Trophoblast cell (in vitro differentiated cells and primary cell): ENCODE data around the gene E2F2. TPM values are rescaled to one million over a fixed set of nuclear protein-coding genes. Genes with fewer than 3 reads are reported as not detected.

Experiments
- DNase-seq, 2 donors: peaks; one replicate each; pipeline ENCODE4 v3.0.0-alpha.2; 2016
- H2AFZ ChIP-seq: 2 replicates; pipeline ENCODE4 v1.6.1; 2013; ENCODE audit warnings: low read length, moderate library complexity, mild to moderate bottlenecking; ENCODE audit not compliant: insufficient read depth, poor library complexity
- H2AK5ac ChIP-seq: 2 replicates; pipeline ENCODE4 v1.6.1; 2013; ENCODE audit warnings: mild to moderate bottlenecking, low read length
- H2BK120ac ChIP-seq: 2 replicates; pipeline ENCODE4 v1.6.1; 2013; ENCODE audit warnings: low read length, mild to moderate bottlenecking, moderate library complexity; ENCODE audit not compliant: insufficient read depth, poor library complexity
- H2BK12ac ChIP-seq: 2 replicates; pipeline ENCODE4 v1.6.1; 2013; ENCODE audit warnings: mild to moderate bottlenecking, low read length, moderate library complexity
- H2BK5ac ChIP-seq: 2 replicates; pipeline ENCODE4 v1.6.1; 2013; ENCODE audit warnings: low read length, low read depth, moderate library complexity, mild to moderate bottlenecking; ENCODE audit not compliant: poor library complexity
- H3K14ac ChIP-seq: 2 replicates; pipeline ENCODE4 v1.6.1; 2013; ENCODE audit warnings: mild to moderate bottlenecking, low read length
- H3K18ac ChIP-seq: 2 replicates; pipeline ENCODE4 v1.6.1; 2013; ENCODE audit warnings: mild to moderate bottlenecking, low read length
- H3K23ac ChIP-seq: 2 replicates; pipeline ENCODE4 v1.6.1; 2013; ENCODE audit warnings: low read length
- H3K27ac ChIP-seq: 2 replicates; pipeline ENCODE4 v1.5.1; 2013; ENCODE audit warnings: low read depth, mild to moderate bottlenecking, inconsistent platforms, low read length, moderate library complexity
- H3K27me3 ChIP-seq: 2 replicates; pipeline ENCODE4 v1.6.1; 2013; ENCODE audit warnings: inconsistent platforms, mild to moderate bottlenecking, low read length, moderate library complexity; ENCODE audit not compliant: insufficient read depth
- H3K36me3 ChIP-seq, 2 experiments: 1 replicate in 1 of 2; 2 replicates in 1 of 2; pipeline ENCODE4 v1.6.1; 2013; ENCODE audit warnings: low read length in 2 of 2, mild to moderate bottlenecking in 2 of 2, moderate library complexity in 1 of 2; ENCODE audit not compliant: insufficient read depth in 2 of 2, control insufficient read depth in 1 of 2
- H3K4ac ChIP-seq: 2 replicates; pipeline ENCODE4 v1.6.1; 2013; ENCODE audit warnings: low read depth, mild to moderate bottlenecking, low read length, moderate library complexity
- H3K4me1 ChIP-seq, 2 experiments: 1 replicate in 1 of 2; 2 replicates in 1 of 2; pipeline ENCODE4 v1.6.1; 2013; ENCODE audit warnings: low read length in 2 of 2, mild to moderate bottlenecking in 2 of 2, moderate library complexity in 1 of 2; ENCODE audit not compliant: insufficient read depth in 2 of 2, control insufficient read depth in 1 of 2
- H3K4me2 ChIP-seq: 2 replicates; pipeline ENCODE4 v1.6.1; 2013; ENCODE audit warnings: inconsistent platforms, mild to moderate bottlenecking, low read length, moderate library complexity
- H3K4me3 ChIP-seq: 2 replicates; pipeline ENCODE4 v1.5.1; 2013; ENCODE audit warnings: mild to moderate bottlenecking, low read depth, low read length, inconsistent platforms
- H3K79me1 ChIP-seq: one replicate; pipeline ENCODE4 v1.6.1; 2013; ENCODE audit warnings: low read length
- H3K79me2 ChIP-seq: 2 replicates; pipeline ENCODE4 v1.6.1; 2013; ENCODE audit warnings: low read length, mild to moderate bottlenecking; ENCODE audit not compliant: control insufficient read depth, insufficient read depth, poor library complexity
- H3K9ac ChIP-seq: 2 replicates; pipeline ENCODE4 v1.6.1; 2013; ENCODE audit warnings: mild to moderate bottlenecking, low read length
- H3K9me3 ChIP-seq: 2 replicates; pipeline ENCODE4 v1.6.1; 2013; ENCODE audit warnings: low read depth, mild to moderate bottlenecking, control low read depth, inconsistent platforms, low read length; ENCODE audit not compliant: insufficient read depth
- H4K12ac ChIP-seq: 2 replicates; pipeline ENCODE4 v1.6.1; 2013; ENCODE audit warnings: low read depth, mild to moderate bottlenecking, low read length, moderate library complexity
- H4K8ac ChIP-seq: 2 replicates; pipeline ENCODE4 v1.6.1; 2013; ENCODE audit warnings: low read depth, mild to moderate bottlenecking, low read length, moderate library complexity
- H4K91ac ChIP-seq: one replicate; pipeline ENCODE4 v1.6.1; 2013; ENCODE audit warnings: low read depth, mild to moderate bottlenecking, low read length, moderate library complexity
- WGBS: extraction: QIAGEN DNeasy Blood & Tissue Kit; methylation state at CpG from one replicate; pipeline ENCODE4 v1.1.7; 2013; ENCODE audit warnings: missing lambda C conversion rate; ENCODE audit not compliant: insufficient read length, insufficient coverage; ENCODE audit errors: extremely low coverage; 5-methylcytosine and 5-hydroxymethylcytosine counted together
- polyA plus RNA-seq: library from polyadenylated mRNA; stranded (reverse); fragments of 200-250 nt; gene quantifications from 2 replicates; pipeline ENCODE4 v1.2.3, GENCODE V29; 2013

E2F2 gene, protein sequence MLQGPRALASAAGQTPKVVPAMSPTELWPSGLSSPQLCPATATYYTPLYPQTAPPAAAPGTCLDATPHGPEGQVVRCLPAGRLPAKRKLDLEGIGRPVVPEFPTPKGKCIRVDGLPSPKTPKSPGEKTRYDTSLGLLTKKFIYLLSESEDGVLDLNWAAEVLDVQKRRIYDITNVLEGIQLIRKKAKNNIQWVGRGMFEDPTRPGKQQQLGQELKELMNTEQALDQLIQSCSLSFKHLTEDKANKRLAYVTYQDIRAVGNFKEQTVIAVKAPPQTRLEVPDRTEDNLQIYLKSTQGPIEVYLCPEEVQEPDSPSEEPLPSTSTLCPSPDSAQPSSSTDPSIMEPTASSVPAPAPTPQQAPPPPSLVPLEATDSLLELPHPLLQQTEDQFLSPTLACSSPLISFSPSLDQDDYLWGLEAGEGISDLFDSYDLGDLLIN
- 1.2 and 1.3 TPM in 2 replicates for polyA plus RNA-seq

DNA sequence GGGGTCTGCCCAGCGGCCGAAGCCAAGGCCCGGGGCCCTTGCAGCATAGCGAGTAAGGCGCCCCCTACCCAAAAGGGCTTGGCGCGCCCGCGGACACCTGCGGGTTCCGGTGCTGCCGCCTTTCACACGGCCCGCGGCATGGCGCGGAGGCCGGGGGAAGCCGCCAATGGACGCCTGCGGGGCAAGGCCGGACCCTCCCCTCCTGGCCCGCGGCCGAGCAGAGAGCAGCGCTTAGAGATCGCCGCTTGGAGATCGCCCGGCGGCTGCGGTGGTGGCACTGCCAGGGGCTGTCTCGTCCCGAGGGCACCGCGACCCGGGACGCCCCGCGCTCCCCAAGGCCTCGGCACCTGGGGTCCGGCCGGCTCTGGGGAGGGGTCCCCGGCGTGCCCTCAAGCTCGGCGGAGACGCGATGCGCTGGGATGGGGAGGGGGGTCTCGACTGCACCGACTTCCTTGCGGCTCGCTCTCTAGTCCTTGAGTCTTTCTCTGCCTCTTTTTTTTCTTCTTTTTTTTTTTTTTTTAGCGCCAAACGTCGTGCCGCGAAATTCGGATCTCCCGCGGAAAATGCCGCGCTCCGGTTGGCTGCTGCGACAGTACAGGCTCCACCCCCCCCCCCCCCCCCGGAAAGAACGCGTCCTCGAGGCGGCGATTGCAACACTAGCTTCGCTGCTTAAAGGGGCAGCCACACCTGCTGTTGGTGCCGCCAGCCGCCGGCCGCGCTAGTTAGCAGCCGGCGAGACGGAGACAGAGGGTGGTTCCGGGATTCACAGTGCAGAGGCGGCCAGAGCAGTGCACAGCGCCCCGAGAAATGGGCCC is at the start of gene E2F2:
E2F2 (minus strand) TSS at position 487 of the 815 bp plus-strand sequence; CDS start at position 47, 440 bp downstream.
- Histone ChIP-seq H3K18ac (no peak within 1 kb of the TSS), H3K9ac (peak within 1 kb of the TSS; percentile 14), H2BK120ac (no peak within 1 kb of the TSS), H2AK5ac (no peak within 1 kb of the TSS), H3K79me1 (peaks cover 5% of the 10 kb centered on the region), H3K27me3 (no peaks in the 10 kb centered on the region), H2AFZ (peak within 1 kb of the TSS; percentile 74), H3K14ac (peak within 1 kb of the TSS; percentile 35), H4K8ac (peak within 1 kb of the TSS; percentile 75), H3K27ac (peak within 1 kb of the TSS; percentile 17), H4K12ac (no peak within 1 kb of the TSS), H3K23ac (no peak within 1 kb of the TSS), H3K4me1 (peaks cover 11 to 19% of the 10 kb centered on the region in 2 experiments), H4K91ac (no peak within 1 kb of the TSS), H2BK5ac (no peak within 1 kb of the TSS), H3K9me3 (no peaks in the 10 kb centered on the region), H3K4me3 (peak within 1 kb of the TSS; percentile 69), H3K4ac (no peak within 1 kb of the TSS), H2BK12ac (no peak within 1 kb of the TSS), H3K36me3 (no peaks in the 10 kb centered on the region), H3K4me2 (peak within 1 kb of the TSS; percentile 93), H3K79me2 (no peaks in the 10 kb centered on the region)
- WGBS, result no CpG with 5 or more reads among the region's 85 CpGs
- peak; percentile 75 to 86 for DNase-seq

DNA sequence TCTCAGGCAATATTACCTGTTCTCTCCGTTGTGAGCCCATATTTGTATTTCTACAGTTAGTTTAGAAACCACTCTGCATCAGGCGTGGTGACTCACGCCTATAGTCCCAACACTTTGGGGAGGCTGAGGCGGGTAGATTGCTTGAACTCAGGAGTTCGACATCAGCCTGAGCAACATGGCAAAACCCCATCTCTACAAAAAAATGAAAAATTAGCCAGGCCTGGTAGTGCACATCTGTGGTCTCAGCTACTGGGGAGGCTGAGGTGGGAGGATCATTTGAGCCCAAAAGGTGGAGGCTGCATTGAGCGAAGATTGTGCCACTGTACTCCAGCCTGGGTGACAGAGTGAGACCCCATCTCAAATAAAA is 47.9 kb upstream of the E2F2 start:
- H4K91ac ChIP-seq, result no peak overlapping the region
- H3K27me3 ChIP-seq, result no peaks in the 10 kb centered on the region
- no peak overlapping the region for H2AK5ac ChIP-seq
- H2BK12ac ChIP-seq, result peak overlapping the region; percentile 38
- no CpG with 5 or more reads among the region's 6 CpGs for whole genome bisulfite sequencing
- H3K4ac ChIP-seq, result no peak overlapping the region
- H3K18ac ChIP-seq, result peak overlapping the region; percentile 44
- peak in 1 of 2 donors; percentile 54 for DNase-seq
- no peak overlapping the region for H2AFZ ChIP-seq
- peaks cover 8% of the 10 kb centered on the region for H3K79me2 ChIP-seq
- no peak overlapping the region for H3K27ac ChIP-seq
- H2BK120ac ChIP-seq, result peak overlapping the region; percentile 40
- no peaks in the 10 kb centered on the region for H3K36me3 ChIP-seq
- H3K23ac ChIP-seq, result no peak overlapping the region
- H4K12ac ChIP-seq, result no peak overlapping the region
- H3K9me3 ChIP-seq, result no peaks in the 10 kb centered on the region
- no peak overlapping the region for H3K4me2 ChIP-seq
- H3K14ac ChIP-seq, result no peak overlapping the region
- peaks cover 31 to 32% of the 10 kb centered on the region in 2 experiments for H3K4me1 ChIP-seq
- H3K79me1 ChIP-seq, result peaks cover 34% of the 10 kb centered on the region
- H4K8ac ChIP-seq, result peak overlapping the region; percentile 16
- H2BK5ac ChIP-seq, result no peak overlapping the region
- H3K4me3 ChIP-seq, result no peak overlapping the region
- no peak overlapping the region for H3K9ac ChIP-seq

DNA sequence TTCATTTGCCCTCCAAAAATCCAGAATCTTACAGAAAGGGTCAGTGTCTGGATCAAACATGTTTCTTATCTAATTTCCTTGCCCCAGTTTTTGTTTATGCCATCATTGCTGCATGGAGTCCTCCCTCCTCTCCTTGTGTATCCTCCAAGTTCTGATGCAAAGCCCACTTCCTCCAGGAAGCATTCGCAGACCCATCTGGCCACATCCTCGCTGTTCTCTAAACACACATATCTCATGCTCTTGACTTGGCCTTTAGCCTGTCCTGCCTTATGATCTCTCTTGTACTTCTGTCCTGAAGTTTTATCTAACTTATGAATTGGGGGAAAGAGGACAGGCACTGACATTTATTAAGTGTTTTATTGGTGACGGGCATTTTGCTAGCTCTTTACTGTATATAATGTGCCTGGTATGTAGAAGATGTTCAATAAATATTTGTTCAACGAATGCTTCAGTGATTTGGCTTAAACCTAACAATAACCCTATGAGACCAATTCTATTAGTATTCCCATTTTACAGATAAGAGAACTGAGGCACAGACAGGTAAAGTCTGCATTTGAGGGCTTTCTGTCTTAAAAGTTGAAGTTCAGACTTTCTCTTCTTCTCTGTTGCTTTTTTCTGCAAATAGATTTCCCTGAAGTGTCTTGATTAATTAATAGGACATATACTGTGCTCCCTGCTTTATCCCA is 47.4 kb upstream of the E2F2 start:
- no peak overlapping the region for H4K12ac ChIP-seq
- H3K27me3 ChIP-seq, result no peaks in the 10 kb centered on the region
- peak overlapping the region; percentile 11 for H4K8ac ChIP-seq
- no peak overlapping the region for H3K23ac ChIP-seq
- WGBS, result no CpG with 5 or more reads among the region's 4 CpGs
- DNase-seq, result no peak
- H4K91ac ChIP-seq, result peak overlapping the region; percentile 36
- peak overlapping the region; percentile 49 for H3K4ac ChIP-seq
- H3K79me1 ChIP-seq, result peaks cover 31% of the 10 kb centered on the region
- peak overlapping the region; percentile 97 for H3K27ac ChIP-seq
- H3K14ac ChIP-seq, result peak overlapping the region; percentile 36
- H3K4me1 ChIP-seq, result peaks cover 31 to 32% of the 10 kb centered on the region in 2 experiments
- H3K36me3 ChIP-seq, result no peaks in the 10 kb centered on the region
- peaks cover 8% of the 10 kb centered on the region for H3K79me2 ChIP-seq
- H2AK5ac ChIP-seq, result peak overlapping the region; percentile 49
- H2AFZ ChIP-seq, result no peak overlapping the region
- H2BK120ac ChIP-seq, result peak overlapping the region; percentile 88
- H3K18ac ChIP-seq, result peak overlapping the region; percentile 6
- no peak overlapping the region for H3K4me2 ChIP-seq
- H3K9ac ChIP-seq, result no peak overlapping the region
- H3K9me3 ChIP-seq, result no peaks in the 10 kb centered on the region
- H2BK12ac ChIP-seq, result peak overlapping the region; percentile 80
- peak overlapping the region; percentile 34 for H2BK5ac ChIP-seq
- H3K4me3 ChIP-seq, result no peak overlapping the region
